Glomerular endothelial cell (primary cell): Measurements from ENCODE around the gene P3H2. TPM values are rescaled to one million over a fixed set of nuclear protein-coding genes. Genes with fewer than 3 reads are reported as not detected.

ENCODE experiments used
- DNase-seq: peaks from one replicate; pipeline ENCODE4 v3.0.0-alpha.2; 2011; ENCODE audit warnings: low read depth, low spot score; ENCODE audit errors: extremely low read depth
- total RNA-seq: library from RNA; depleted of rRNA; stranded (reverse); fragments of >200 nt; gene quantifications from 2 replicates; pipeline ENCODE4 v1.2.3, GENCODE V29; 2015

Gene P3H2
- total RNA-seq, 1 donor from 2014 or later, result 29.1 TPM

DNA sequence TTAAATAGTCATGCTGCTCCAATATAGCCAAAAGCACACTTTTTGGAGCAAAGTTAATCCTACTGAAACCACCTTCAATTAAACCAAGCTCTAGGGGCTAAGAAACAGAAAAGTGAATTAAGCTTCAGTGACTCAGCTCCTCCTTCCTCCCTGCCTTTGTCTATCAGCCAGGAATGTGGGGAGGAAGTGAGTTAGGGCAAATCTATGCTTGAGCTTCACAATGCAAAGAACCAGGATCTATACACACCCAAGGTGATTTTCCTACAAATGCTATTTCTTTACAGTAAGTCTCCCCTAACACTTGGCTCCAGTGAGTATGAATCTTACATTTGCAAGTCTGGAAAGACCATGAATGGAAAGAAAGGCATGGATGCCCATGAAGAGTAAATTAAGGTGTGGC, 212.1 kb downstream of the P3H2 start:
- DNase-seq, result peak; percentile 81

DNA sequence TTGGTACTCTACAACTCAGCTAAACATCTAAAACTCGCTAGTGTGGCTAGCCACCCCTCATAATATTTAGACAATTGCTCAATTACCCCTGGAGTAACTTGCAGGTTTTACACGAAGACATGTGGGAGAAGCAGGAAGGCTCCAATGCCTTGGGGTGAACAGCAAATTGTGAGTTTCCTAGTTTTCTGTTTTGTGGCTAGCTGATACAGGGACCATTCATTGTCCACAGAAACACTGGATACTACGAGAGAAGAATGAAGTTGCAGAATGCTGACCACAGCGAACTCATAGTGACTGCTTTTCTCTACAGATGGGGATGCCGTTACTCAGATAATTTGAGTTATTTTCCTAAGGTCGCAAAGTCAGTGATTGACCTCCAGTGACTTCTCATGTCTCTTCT, 212.9 kb downstream of the P3H2 start:
- DNase-seq, result no peak

Other genes starting within 250 kb of the P3H2 start
- 18.1 and 63.1 TPM in 2 replicates for gene CLDN1, start 201.5 kb upstream of the P3H2 start, total RNA-seq